Tibial artery (tissue), 4 donors: ENCODE results near the gene OSBPL9.

Source experiments
- DNase-seq, 2 donors: peaks; one replicate each; pipeline ENCODE4 v3.0.0-alpha.2; 2019
- H3K27ac ChIP-seq, 2 donors: fragments of 200-600 bp; sonication (generic) in 1 of 2; 1 replicate in 1 of 2; 2 replicates in 1 of 2; pipeline ENCODE4 v1.5.1; 2018 to 2019; ENCODE audit warnings: mild to moderate bottlenecking in 1 of 2
- H3K27me3 ChIP-seq, 2 donors: fragments of 200-600 bp; sonication (generic) in 1 of 2; one replicate each; pipeline versions ENCODE4 v1.5.1 to v1.6.0; 2016 to 2019
- H3K36me3 ChIP-seq, 3 donors: fragments of 200-600 bp; sonication (generic) in 2 of 3; one replicate each; pipeline ENCODE4 v1.5.1; 2016 to 2019; ENCODE audit warnings: mild to moderate bottlenecking in 2 of 3
- H3K4me1 ChIP-seq, 4 donors: fragments of 200-600 bp; sonication (generic) in 2 of 4; 1 replicate in 3 of 4; 2 replicates in 1 of 4; pipeline ENCODE4 v1.5.1; 2016 to 2019
- H3K4me3 ChIP-seq, 2 donors: fragments of 200-600 bp; sonication (generic) in 1 of 2; 1 replicate in 1 of 2; 2 replicates in 1 of 2; pipeline ENCODE4 v1.5.1; 2018 to 2019; ENCODE audit warnings: mild to moderate bottlenecking in 2 of 2
- H3K9me3 ChIP-seq, 3 donors: fragments of 200-600 bp; sonication (generic) in 1 of 3; one replicate each; pipeline ENCODE4 v1.5.1; 2016 to 2019
- intact Hi-C: fragments of 100-400 bp; cut with DNase I; formaldehyde crosslinking; loops from one replicate; pipeline ENCODE4 v1.15.0; 2023; ENCODE audit warnings: low total_unique reads
- TF ChIP-seq, protein P1 (sequence below), 2 experiments: fragments of 200-600 bp in 1 of 2; fragments of 450-650 bp in 1 of 2; IDR thresholded peaks; one replicate each; pipeline ENCODE4 v1.5.1; 2017 to 2019; ENCODE audit warnings: antibody characterized with exemption in 2 of 2, mild to moderate bottlenecking in 1 of 2, moderate library complexity in 1 of 2

OSBPL9 gene, protein sequence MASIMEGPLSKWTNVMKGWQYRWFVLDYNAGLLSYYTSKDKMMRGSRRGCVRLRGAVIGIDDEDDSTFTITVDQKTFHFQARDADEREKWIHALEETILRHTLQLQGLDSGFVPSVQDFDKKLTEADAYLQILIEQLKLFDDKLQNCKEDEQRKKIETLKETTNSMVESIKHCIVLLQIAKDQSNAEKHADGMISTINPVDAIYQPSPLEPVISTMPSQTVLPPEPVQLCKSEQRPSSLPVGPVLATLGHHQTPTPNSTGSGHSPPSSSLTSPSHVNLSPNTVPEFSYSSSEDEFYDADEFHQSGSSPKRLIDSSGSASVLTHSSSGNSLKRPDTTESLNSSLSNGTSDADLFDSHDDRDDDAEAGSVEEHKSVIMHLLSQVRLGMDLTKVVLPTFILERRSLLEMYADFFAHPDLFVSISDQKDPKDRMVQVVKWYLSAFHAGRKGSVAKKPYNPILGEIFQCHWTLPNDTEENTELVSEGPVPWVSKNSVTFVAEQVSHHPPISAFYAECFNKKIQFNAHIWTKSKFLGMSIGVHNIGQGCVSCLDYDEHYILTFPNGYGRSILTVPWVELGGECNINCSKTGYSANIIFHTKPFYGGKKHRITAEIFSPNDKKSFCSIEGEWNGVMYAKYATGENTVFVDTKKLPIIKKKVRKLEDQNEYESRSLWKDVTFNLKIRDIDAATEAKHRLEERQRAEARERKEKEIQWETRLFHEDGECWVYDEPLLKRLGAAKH

DNA sequence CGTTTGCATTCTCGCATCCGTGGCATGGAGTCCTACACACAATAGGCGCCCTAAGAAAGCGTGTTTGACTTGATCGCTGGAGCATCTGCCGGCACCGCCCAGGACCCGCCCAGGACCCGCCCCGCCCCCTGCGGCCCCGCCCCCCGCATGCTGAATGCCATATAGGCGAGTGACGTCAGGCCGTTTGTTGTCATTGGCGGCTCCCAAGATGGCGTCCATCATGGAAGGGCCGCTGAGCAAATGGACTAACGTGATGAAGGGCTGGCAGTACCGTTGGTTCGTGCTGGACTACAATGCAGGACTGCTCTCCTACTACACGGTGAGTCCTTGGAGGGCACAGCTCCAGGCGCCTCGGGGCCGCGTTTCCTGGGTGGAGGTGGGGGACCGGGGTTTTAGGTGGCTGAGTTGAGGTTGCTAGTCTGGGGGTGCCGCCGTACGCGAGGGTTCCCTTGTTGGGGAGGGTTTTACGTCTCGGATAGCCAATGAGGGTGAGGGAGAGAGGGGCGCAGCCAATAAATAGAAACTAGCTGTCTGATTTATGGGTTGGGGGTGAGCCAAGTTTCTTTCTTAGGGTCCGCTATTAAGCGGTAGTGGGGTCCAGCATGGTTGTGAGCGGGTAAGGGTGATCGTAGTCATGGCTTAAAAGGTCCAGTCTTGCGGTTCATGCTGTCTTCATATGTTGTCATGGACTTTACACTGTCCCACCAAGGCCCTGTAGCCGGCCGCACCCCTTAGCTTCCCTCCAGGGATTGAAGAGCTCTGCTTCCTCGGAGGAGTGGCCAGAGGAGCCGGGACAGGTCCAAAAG is at the start of gene OSBPL9:
TSS of gene OSBPL9 (plus strand) at position 190 of the 806 bp plus-strand sequence. CDS start at position 209, 19 bp downstream.
- no peaks in the 10 kb centered on the region for H3K27me3 ChIP-seq
- H3K4me1 ChIP-seq, result peaks cover 0 to 39% (median 24%) of the 10 kb centered on the region in 4 donors
- H3K9me3 ChIP-seq, result no peaks in the 10 kb centered on the region
- peak; percentile 92 to 94 for DNase-seq
- no peaks in the 10 kb centered on the region for H3K36me3 ChIP-seq
- intact Hi-C loops, result no loop called here
- H3K27ac ChIP-seq, result peak within 1 kb of the TSS; percentile 94
- H3K4me3 ChIP-seq, result peak within 1 kb of the TSS; percentile 76 to 81
- TF ChIP-seq, protein P1, sequence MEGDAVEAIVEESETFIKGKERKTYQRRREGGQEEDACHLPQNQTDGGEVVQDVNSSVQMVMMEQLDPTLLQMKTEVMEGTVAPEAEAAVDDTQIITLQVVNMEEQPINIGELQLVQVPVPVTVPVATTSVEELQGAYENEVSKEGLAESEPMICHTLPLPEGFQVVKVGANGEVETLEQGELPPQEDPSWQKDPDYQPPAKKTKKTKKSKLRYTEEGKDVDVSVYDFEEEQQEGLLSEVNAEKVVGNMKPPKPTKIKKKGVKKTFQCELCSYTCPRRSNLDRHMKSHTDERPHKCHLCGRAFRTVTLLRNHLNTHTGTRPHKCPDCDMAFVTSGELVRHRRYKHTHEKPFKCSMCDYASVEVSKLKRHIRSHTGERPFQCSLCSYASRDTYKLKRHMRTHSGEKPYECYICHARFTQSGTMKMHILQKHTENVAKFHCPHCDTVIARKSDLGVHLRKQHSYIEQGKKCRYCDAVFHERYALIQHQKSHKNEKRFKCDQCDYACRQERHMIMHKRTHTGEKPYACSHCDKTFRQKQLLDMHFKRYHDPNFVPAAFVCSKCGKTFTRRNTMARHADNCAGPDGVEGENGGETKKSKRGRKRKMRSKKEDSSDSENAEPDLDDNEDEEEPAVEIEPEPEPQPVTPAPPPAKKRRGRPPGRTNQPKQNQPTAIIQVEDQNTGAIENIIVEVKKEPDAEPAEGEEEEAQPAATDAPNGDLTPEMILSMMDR (IDR thresholded peaks at IDR 0.05), result no peak

GRCh38 chr1:51567653-51568052 is 49.2 kb upstream of the OSBPL9 start:
- no peaks in the 10 kb centered on the region for H3K27me3 ChIP-seq
- TF ChIP-seq, protein P1 (IDR thresholded peaks at IDR 0.05), result no peak
- H3K27ac ChIP-seq, result peak overlapping the region; percentile 35 to 59
- H3K9me3 ChIP-seq, result no peaks in the 10 kb centered on the region
- DNase-seq, result peak in 1 of 2 donors; percentile 57
- H3K4me1 ChIP-seq, result peaks cover 0 to 73% (median 43%) of the 10 kb centered on the region in 4 donors
- intact Hi-C loops, result no loop called here
- no peaks in the 10 kb centered on the region for H3K36me3 ChIP-seq
- H3K4me3 ChIP-seq, result no peak overlapping the region

DNA sequence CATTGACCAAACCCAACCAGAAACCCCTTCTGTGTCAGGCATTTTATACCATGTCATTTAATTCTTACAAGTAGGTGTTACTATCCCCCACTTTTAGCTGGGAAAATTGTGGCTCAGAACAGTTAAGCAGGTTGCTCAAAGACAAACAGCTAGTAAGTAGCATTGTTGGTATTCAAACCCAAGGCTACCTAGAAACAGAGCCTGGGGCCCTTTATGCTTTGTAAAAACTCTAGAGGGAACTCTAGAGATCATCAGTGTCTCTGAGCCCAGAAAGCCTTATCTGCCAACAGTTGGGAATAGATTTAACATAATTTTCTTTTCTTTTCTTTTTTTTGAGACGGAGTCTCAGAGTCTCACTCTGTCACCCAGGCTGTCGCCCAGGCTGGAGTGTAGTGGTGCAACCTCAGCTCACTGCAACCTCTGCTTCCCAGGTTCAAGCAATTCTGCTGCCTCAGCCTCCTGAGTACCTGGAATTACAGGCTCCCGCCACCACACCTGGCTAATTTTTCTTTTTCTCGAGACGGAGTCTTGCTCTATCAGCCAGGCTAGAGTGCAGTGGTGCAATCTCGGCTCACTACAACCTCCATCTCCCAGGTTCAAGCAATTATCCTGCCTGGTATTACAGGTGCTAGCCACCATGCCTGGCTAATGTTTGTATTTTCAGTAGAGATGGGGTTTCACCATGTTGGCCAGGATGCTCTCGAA is 48.5 kb upstream of the OSBPL9 start:
- no peaks in the 10 kb centered on the region for H3K9me3 ChIP-seq
- H3K36me3 ChIP-seq, result no peaks in the 10 kb centered on the region
- H3K4me3 ChIP-seq, result no peak overlapping the region
- peak overlapping the region; percentile 35 to 59 for H3K27ac ChIP-seq
- intact Hi-C loops, result no loop called here
- H3K4me1 ChIP-seq, result peaks cover 0 to 66% (median 40%) of the 10 kb centered on the region in 4 donors
- no peaks in the 10 kb centered on the region for H3K27me3 ChIP-seq
- DNase-seq, result no peak
- TF ChIP-seq, protein P1 (IDR thresholded peaks at IDR 0.05), result no peak

DNA sequence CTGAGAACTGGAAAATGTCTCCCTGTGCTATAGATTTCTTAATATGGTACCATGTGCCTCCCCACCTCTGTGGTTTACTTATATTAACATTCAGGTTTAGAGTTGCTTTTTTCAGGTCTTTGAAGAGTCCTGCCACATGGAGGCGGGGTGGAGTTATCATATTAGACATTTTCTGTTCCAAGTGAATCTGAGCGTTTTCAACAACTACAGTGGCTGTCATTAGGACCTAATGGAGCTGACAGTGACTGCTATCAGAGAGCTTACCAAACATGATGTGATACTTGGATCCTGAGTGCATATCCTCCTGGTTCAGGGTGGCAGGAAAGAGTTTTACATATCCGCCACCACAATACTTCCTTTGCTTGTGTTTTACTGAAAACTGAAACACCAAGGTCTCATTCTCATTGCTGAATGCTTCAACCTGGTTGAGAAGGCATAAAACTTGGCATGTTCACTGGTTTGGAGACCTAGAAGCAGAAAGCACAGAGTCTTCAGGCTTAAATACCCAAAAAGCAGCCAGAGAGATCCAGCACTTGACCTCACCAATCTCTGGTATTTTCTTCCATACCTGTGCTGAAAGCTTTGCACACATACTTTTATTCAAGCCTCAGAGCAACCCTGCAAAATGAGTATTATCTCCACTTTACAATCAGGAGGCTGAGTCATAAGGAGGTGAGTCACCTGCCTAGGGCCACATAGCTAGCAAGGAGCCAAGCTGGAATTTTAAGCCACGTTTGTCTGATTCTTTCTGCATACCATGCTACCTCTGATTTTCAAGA is 47.4 kb upstream of the OSBPL9 start:
- Histone ChIP-seq H3K4me3 (no peak overlapping the region), H3K27ac (peak overlapping the region in 1 of 2 donors; percentile 59), H3K36me3 (no peaks in the 10 kb centered on the region), H3K9me3 (no peaks in the 10 kb centered on the region), H3K27me3 (no peaks in the 10 kb centered on the region), H3K4me1 (peaks cover 0 to 56% (median 37%) of the 10 kb centered on the region in 4 donors)
- no peak for DNase-seq
- TF ChIP-seq, protein P1 (IDR thresholded peaks at IDR 0.05), result no peak
- intact Hi-C loops, result no loop called here
